H1 (cell line): ENCODE data around the gene PRIMPOL. TPM values are rescaled to one million over a fixed set of nuclear protein-coding genes. Genes with fewer than 3 reads are reported as not detected.

Experiments used
- CHD7 ChIP-seq: fragments of 300-600 bp; sonication (generic); IDR thresholded peaks from 2 replicates; pipeline ENCODE4 v1.7.1; 2012; ENCODE audit warnings: low read length, moderate library complexity, mild to moderate bottlenecking, inconsistent platforms; ENCODE audit not compliant: insufficient replicate concordance
- polyA plus RNA-seq, 7 experiments: library from polyadenylated mRNA; depleted of rRNA in 3 of 7; stranded (reverse) in 5 of 7; unstranded in 2 of 7; fragments of >200 nt in 5 of 7; fragments of 200-250 nt in 2 of 7; gene quantifications; 1 replicate in 5 of 7; 2 replicates in 1 of 7; 4 replicates in 1 of 7; pipeline versions ENCODE4 v1.2.1 to v1.2.3, GENCODE V29; 2011 to 2013; ENCODE audit warnings: missing spikeins in 2 of 7, mixed read lengths in 2 of 7
- total RNA-seq: library from RNA; stranded (reverse); fragmentation: NEBNext Ultra II Directional; extraction: Animal tissue kit (Norgen Biotek cat#: 25700); gene quantifications from 2 replicates; pipeline ENCODE4 v1.2.1, GENCODE V29; 2021

The PRIMPOL gene
- total and polyA plus RNA-seq, 2 of the 8 experiments (the other 6 are each of a cell fraction or from before 2014, with no cell fraction given) = 4.4 to 6.7 TPM

GRCh38 chr4:184651899-184652298, 2.4 kb downstream of the PRIMPOL start (continued):
- no peak for TF ChIP-seq CHD7
- TF ChIP-seq, all 59 proteins: peak for 0
